ENCODE results near the gene WDR46.

The WDR46 gene

GRCh38 chr6:33318426-33319073, 29.5 kb upstream of the WDR46 start:
- H3K4me3 ChIP-seq (ENCODE audit: low read length), result peak overlapping the region; percentile 77

GRCh38 chr6:33317669-33318425, 28.8 kb upstream of the WDR46 start, which contains the start of gene ZBTB22:
Gene ZBTB22, minus strand, starts transcription at chr6:33317744. Its CDS starts 828 bp downstream, at chr6:33316916.
- Histone ChIP-seq H3K27ac (ENCODE audit: low read depth, low read length) (peak within 1 kb of the TSS; percentile 87), H3K9ac (ENCODE audit: low read length) (no peak within 1 kb of the TSS), H3K27me3 (ENCODE audit: control insufficient read depth, insufficient read depth, low read length) (no peaks in the 10 kb centered on the region), H3K4me1 (ENCODE audit: control insufficient read depth, insufficient read depth, low read length) (peaks cover 10% of the 10 kb centered on the region), H3K36me3 (ENCODE audit: control insufficient read depth, insufficient read depth, low read length) (peaks cover 17% of the 10 kb centered on the region), H3K4me3 (ENCODE audit: low read length) (peak within 1 kb of the TSS; percentile 77)

More at GRCh38 chr6:33318426-33319073, 29.5 kb upstream of the WDR46 start:
- Histone ChIP-seq H3K36me3 (ENCODE audit: control insufficient read depth, insufficient read depth, low read length) (peaks cover 17% of the 10 kb centered on the region), H3K27ac (ENCODE audit: low read depth, low read length) (peak overlapping the region; percentile 87), H3K9ac (ENCODE audit: low read length) (no peak overlapping the region), H3K27me3 (ENCODE audit: control insufficient read depth, insufficient read depth, low read length) (no peaks in the 10 kb centered on the region), H3K4me1 (ENCODE audit: control insufficient read depth, insufficient read depth, low read length) (peaks cover 7% of the 10 kb centered on the region)

- Histone ChIP-seq H3K4me1 (ENCODE audit: control insufficient read depth, insufficient read depth, low read length) (peaks cover 13% of the 10 kb centered on the region), H3K27ac (ENCODE audit: low read depth, low read length) (peak overlapping the region; percentile 87), H3K27me3 (ENCODE audit: control insufficient read depth, insufficient read depth, low read length) (no peaks in the 10 kb centered on the region), H3K36me3 (ENCODE audit: control insufficient read depth, insufficient read depth, low read length) (peaks cover 17% of the 10 kb centered on the region), H3K9ac (ENCODE audit: low read length) (no peak overlapping the region), H3K4me3 (ENCODE audit: low read length) (peak overlapping the region; percentile 56)
These were observed 28.3 kb upstream of the WDR46 start for GRCh38 chr6:33317419-33317668.

GRCh38 chr6:33316603-33317418, 27.8 kb upstream of the WDR46 start:
- Histone ChIP-seq H3K9ac (ENCODE audit: low read length) (no peak overlapping the region), H3K4me3 (ENCODE audit: low read length) (peak overlapping the region; percentile 56), H3K27me3 (ENCODE audit: control insufficient read depth, insufficient read depth, low read length) (no peaks in the 10 kb centered on the region), H3K27ac (ENCODE audit: low read depth, low read length) (no peak overlapping the region), H3K4me1 (ENCODE audit: control insufficient read depth, insufficient read depth, low read length) (peaks cover 14% of the 10 kb centered on the region), H3K36me3 (ENCODE audit: control insufficient read depth, insufficient read depth, low read length) (peaks cover 17% of the 10 kb centered on the region)

- peaks cover 17% of the 10 kb centered on the region for H3K36me3 ChIP-seq (ENCODE audit: control insufficient read depth, insufficient read depth, low read length)
- no peak overlapping the region for H3K9ac ChIP-seq (ENCODE audit: low read length)
- H3K4me1 ChIP-seq (ENCODE audit: control insufficient read depth, insufficient read depth, low read length), result peaks cover 15% of the 10 kb centered on the region
- H3K27me3 ChIP-seq (ENCODE audit: control insufficient read depth, insufficient read depth, low read length), result no peaks in the 10 kb centered on the region
- no peak overlapping the region for H3K27ac ChIP-seq (ENCODE audit: low read depth, low read length)
- no peak overlapping the region for H3K4me3 ChIP-seq (ENCODE audit: low read length)
These were observed 27.0 kb upstream of the WDR46 start for GRCh38 chr6:33315793-33316602.

GRCh38 chr6:33314943-33315792, 26.1 kb upstream of the WDR46 start:
- H3K36me3 ChIP-seq (ENCODE audit: control insufficient read depth, insufficient read depth, low read length), result peaks cover 14% of the 10 kb centered on the region
- peaks cover 15% of the 10 kb centered on the region for H3K4me1 ChIP-seq (ENCODE audit: control insufficient read depth, insufficient read depth, low read length)
- H3K27ac ChIP-seq (ENCODE audit: low read depth, low read length), result peak overlapping the region; percentile 93
- H3K9ac ChIP-seq (ENCODE audit: low read length), result no peak overlapping the region
- no peaks in the 10 kb centered on the region for H3K27me3 ChIP-seq (ENCODE audit: control insufficient read depth, insufficient read depth, low read length)
- peak overlapping the region; percentile 98 for H3K4me3 ChIP-seq (ENCODE audit: low read length)

- H3K27ac ChIP-seq (ENCODE audit: low read depth, low read length), result peak overlapping the region; percentile 93
- peak overlapping the region; percentile 98 for H3K4me3 ChIP-seq (ENCODE audit: low read length)
- H3K9ac ChIP-seq (ENCODE audit: low read length), result no peak overlapping the region
- H3K36me3 ChIP-seq (ENCODE audit: control insufficient read depth, insufficient read depth, low read length), result peaks cover 8% of the 10 kb centered on the region
- no peaks in the 10 kb centered on the region for H3K27me3 ChIP-seq (ENCODE audit: control insufficient read depth, insufficient read depth, low read length)
- H3K4me1 ChIP-seq (ENCODE audit: control insufficient read depth, insufficient read depth, low read length), result peaks cover 15% of the 10 kb centered on the region
These were observed 25.5 kb upstream of the WDR46 start for GRCh38 chr6:33314515-33314942.

- Histone ChIP-seq H3K4me1 (ENCODE audit: control insufficient read depth, insufficient read depth, low read length) (peaks cover 15% of the 10 kb centered on the region), H3K36me3 (ENCODE audit: control insufficient read depth, insufficient read depth, low read length) (peaks cover 3% of the 10 kb centered on the region), H3K27ac (ENCODE audit: low read depth, low read length) (peak within 1 kb of the TSS; percentile 93), H3K4me3 (ENCODE audit: low read length) (peak within 1 kb of the TSS; percentile 98), H3K9ac (ENCODE audit: low read length) (peak within 1 kb of the TSS; percentile 97), H3K27me3 (ENCODE audit: control insufficient read depth, insufficient read depth, low read length) (no peaks in the 10 kb centered on the region)
These were observed 24.9 kb upstream of the WDR46 start, which contains the start of gene TAPBP for GRCh38 chr6:33313709-33314514. Gene TAPBP, minus strand, starts transcription at chr6:33314078. Its CDS starts 37 bp downstream, at chr6:33314041.

- Histone ChIP-seq H3K27me3 (ENCODE audit: control insufficient read depth, insufficient read depth, low read length) (no peaks in the 10 kb centered on the region), H3K4me1 (ENCODE audit: control insufficient read depth, insufficient read depth, low read length) (peaks cover 15% of the 10 kb centered on the region), H3K9ac (ENCODE audit: low read length) (peak overlapping the region; percentile 97), H3K4me3 (ENCODE audit: low read length) (peak overlapping the region; percentile 98), H3K36me3 (ENCODE audit: control insufficient read depth, insufficient read depth, low read length) (no peaks in the 10 kb centered on the region), H3K27ac (ENCODE audit: low read depth, low read length) (peak overlapping the region; percentile 93)
These were observed 24.2 kb upstream of the WDR46 start for GRCh38 chr6:33313105-33313708.

GRCh38 chr6:33312361-33313104, 23.5 kb upstream of the WDR46 start:
- no peaks in the 10 kb centered on the region for H3K36me3 ChIP-seq (ENCODE audit: control insufficient read depth, insufficient read depth, low read length)
- peaks cover 15% of the 10 kb centered on the region for H3K4me1 ChIP-seq (ENCODE audit: control insufficient read depth, insufficient read depth, low read length)
- peak overlapping the region; percentile 93 for H3K27ac ChIP-seq (ENCODE audit: low read depth, low read length)

More at GRCh38 chr6:33312361-33313104, 23.5 kb upstream of the WDR46 start:
- peak overlapping the region; percentile 82 for H3K9ac ChIP-seq (ENCODE audit: low read length)
- H3K4me3 ChIP-seq (ENCODE audit: low read length), result peak overlapping the region; percentile 98
- H3K27me3 ChIP-seq (ENCODE audit: control insufficient read depth, insufficient read depth, low read length), result no peaks in the 10 kb centered on the region

Measured in rectal smooth muscle tissue (tissue), 1 donor.